H54 (cell line): ENCODE data around the gene GCG.
A peak's percentile ranks its signal among the peaks of the same experiment; 100 is the strongest.

ENCODE experiments used
- DNase-seq: peaks from one replicate; pipeline ENCODE4 v3.0.0; 2011; ENCODE audit warnings: low spot score, mixed read lengths; ENCODE audit not compliant: insufficient read length
- FAIRE-seq: peaks from 3 replicates; lab custom pipeline; 2011; peaks lifted over from hg19 to GRCh38; lab: Jason Lieb, UNC
- POLR2A ChIP-seq: IDR thresholded peaks from 2 replicates; pipeline ENCODE4 v1.6.1; 2011; ENCODE audit warnings: low read depth, mild to moderate bottlenecking, low read length

Gene GCG

GRCh38 chr2:162172802-162173370, 20.8 kb upstream of the GCG start:
- FAIRE-seq (peak; percentile 27), DNase-seq (no peak)
- TF ChIP-seq POLR2A, result no peak

GRCh38 chr2:162166745-162167144, 14.7 kb upstream of the GCG start:
- TF ChIP-seq POLR2A, result no peak
- no peak for FAIRE-seq
- DNase-seq, result no peak

- DNase-seq, result no peak
- FAIRE-seq, result no peak
- no peak for TF ChIP-seq POLR2A
Measured at GRCh38 chr2:162166174-162166573, 14.1 kb upstream of the GCG start.

GRCh38 chr2:162164802-162165201, 12.8 kb upstream of the GCG start:
- peak; percentile 96 for FAIRE-seq
- no peak for TF ChIP-seq POLR2A
- DNase-seq, result peak; percentile 15

DNA sequence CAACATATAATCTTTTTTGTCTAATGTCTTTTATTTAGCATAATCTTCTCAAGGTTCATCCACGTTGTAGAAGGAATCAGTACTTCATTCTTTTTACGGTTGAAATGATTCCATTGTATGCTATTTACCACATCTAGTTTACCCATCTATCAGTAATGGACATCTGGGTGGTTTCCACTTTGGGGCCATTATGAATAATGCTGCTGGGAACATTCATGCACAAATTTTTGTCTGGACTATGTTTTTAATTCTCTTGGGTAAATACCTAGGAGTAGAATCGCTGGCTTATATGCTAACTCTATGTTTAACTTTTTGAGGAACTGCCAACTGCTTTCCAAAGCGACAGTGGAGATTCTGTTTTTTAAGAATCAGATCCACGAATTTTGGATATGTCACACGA, 7.4 kb upstream of the GCG start:
- no peak for TF ChIP-seq POLR2A
- no peak for FAIRE-seq
- no peak for DNase-seq

- no peak for TF ChIP-seq POLR2A
- DNase-seq (no peak), FAIRE-seq (no peak)
Measured at GRCh38 chr2:162156149-162156548, 4.1 kb upstream of the GCG start.

GRCh38 chr2:162155093-162155492, 3.0 kb upstream of the GCG start:
- FAIRE-seq (no peak), DNase-seq (no peak)
- no peak for TF ChIP-seq POLR2A

- DNase-seq (no peak), FAIRE-seq (peak; percentile 79)
- TF ChIP-seq POLR2A, result no peak
Measured at GRCh38 chr2:162153608-162154224, 1.7 kb upstream of the GCG start.

GRCh38 chr2:162149940-162150339, 2.1 kb downstream of the GCG start:
- no peak for FAIRE-seq
- no peak for DNase-seq
- TF ChIP-seq POLR2A, result no peak

DNA sequence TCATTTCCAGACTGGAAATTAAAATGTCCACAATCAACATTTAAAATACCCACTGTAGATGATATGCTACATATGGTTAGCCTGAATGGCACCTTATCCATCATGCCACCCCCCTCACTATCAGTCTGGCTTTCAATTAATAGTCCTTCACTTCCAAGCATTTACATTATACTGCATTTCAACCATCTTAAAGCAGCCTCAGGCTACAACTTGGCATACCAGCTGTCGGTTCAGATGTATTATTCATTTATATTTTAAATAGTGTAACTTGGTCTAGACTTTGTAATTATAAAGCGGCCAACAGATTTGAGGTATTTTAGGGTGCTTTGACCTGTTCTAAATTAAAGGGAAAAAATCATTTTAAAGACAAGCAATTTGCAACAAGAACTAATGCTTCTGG, 2.6 kb downstream of the GCG start:
- no peak for TF ChIP-seq POLR2A
- FAIRE-seq, result no peak
- DNase-seq, result no peak

DNA sequence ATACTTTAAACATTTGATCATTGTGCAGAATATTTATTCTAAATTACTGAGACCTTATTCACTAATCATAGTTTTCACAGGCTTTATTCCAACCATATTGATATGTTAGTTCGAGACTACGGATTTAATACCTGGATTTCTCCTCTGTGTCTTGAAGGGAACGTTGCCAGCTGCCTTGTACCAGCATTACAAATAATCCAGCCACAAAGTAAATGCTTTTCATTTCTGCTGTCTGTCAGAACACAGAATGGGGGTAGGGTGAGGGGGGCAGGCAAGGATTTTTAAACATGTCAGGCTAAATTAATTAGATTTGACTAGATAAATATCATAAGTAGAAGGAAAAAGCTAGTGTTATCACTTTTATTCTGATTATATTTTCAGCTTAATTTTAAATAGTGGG, 3.1 kb downstream of the GCG start:
- DNase-seq, result no peak
- FAIRE-seq, result no peak
- no peak for TF ChIP-seq POLR2A

GRCh38 chr2:162143969-162144368, 8.1 kb downstream of the GCG start:
- FAIRE-seq, result no peak
- no peak for DNase-seq

GRCh38 chr2:162138310-162138709, 13.7 kb downstream of the GCG start:
- DNase-seq (no peak), FAIRE-seq (no peak)
- no peak for TF ChIP-seq POLR2A

More at GRCh38 chr2:162143969-162144368, 8.1 kb downstream of the GCG start:
- TF ChIP-seq POLR2A, result no peak

GRCh38 chr2:162127422-162127821, 24.6 kb downstream of the GCG start:
- DNase-seq (no peak), FAIRE-seq (no peak)
- no peak for TF ChIP-seq POLR2A

DNA sequence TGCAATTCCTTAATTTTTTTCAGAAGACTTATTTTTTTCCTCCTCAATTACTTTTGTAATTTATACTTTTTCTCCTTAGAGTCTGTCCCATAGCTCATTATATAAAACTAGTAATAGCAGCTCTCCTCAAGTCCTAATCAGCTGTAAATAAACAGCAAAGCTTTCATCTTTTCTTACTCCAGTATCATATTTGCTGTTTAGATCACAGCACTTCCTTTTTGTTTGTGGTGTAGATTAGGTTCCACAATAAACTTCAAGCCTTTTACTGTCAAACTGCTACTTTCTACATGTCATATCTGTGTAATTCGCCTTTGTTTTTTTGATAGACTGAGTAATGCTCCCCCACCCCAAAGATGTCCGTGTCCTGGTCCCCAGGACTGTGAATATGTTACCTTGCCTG, 25.5 kb downstream of the GCG start:
- FAIRE-seq, result no peak
- DNase-seq, result no peak
- no peak for TF ChIP-seq POLR2A

GRCh38 chr2:162126111-162126519, 25.9 kb downstream of the GCG start:
- no peak for DNase-seq
- FAIRE-seq, result no peak
- TF ChIP-seq POLR2A, result no peak
